ENCODE measurements around the gene SECISBP2L.

Gene SECISBP2L

GRCh38 chr15:49032601-49033145 is 13.6 kb downstream of the SECISBP2L start:
- no peak overlapping the region for H3K27ac ChIP-seq
- no peak for DNase-seq
- in situ Hi-C loops (cut with HindIII; ENCODE audit: low pct_ligation_motif_present, low sequenced_read_pairs) = no loop called here
- H3K4me3 ChIP-seq (ENCODE audit: low read depth, low read length) = no peak overlapping the region
- TF ChIP-seq CTCF (IDR thresholded peaks at IDR 0.05; ENCODE audit: low read depth, low read length, missing control alignments) = no peak
- no peaks in the 10 kb centered on the region for H3K27me3 ChIP-seq (replicated peaks)
- peaks cover 10% of the 10 kb centered on the region for H3K36me3 ChIP-seq (replicated peaks)

- TF ChIP-seq CTCF (IDR thresholded peaks at IDR 0.05; ENCODE audit: low read depth, low read length, missing control alignments) = no peak
- DNase-seq = no peak
- no peak overlapping the region for H3K27ac ChIP-seq
- in situ Hi-C loops (cut with HindIII; ENCODE audit: low pct_ligation_motif_present, low sequenced_read_pairs) = no loop called here
- H3K4me3 ChIP-seq (ENCODE audit: low read depth, low read length) = no peak overlapping the region
- no peaks in the 10 kb centered on the region for H3K27me3 ChIP-seq (replicated peaks)
- H3K36me3 ChIP-seq (replicated peaks) = peaks cover 11% of the 10 kb centered on the region
Observed at GRCh38 chr15:49031804-49032203, 14.4 kb downstream of the SECISBP2L start.

- Histone ChIP-seq H3K36me3 (replicated peaks) (peaks cover 11% of the 10 kb centered on the region), H3K27me3 (replicated peaks) (no peaks in the 10 kb centered on the region), H3K4me3 (ENCODE audit: low read depth, low read length) (no peak overlapping the region), H3K27ac (no peak overlapping the region)
- in situ Hi-C loops (cut with HindIII; ENCODE audit: low pct_ligation_motif_present, low sequenced_read_pairs) = no loop called here
- DNase-seq = no peak
- TF ChIP-seq CTCF (IDR thresholded peaks at IDR 0.05; ENCODE audit: low read depth, low read length, missing control alignments) = no peak
Observed at GRCh38 chr15:49026700-49027099, 19.5 kb downstream of the SECISBP2L start.

- no peak for DNase-seq
- TF ChIP-seq CTCF (IDR thresholded peaks at IDR 0.05; ENCODE audit: low read depth, low read length, missing control alignments) = no peak
- peaks cover 11% of the 10 kb centered on the region for H3K36me3 ChIP-seq (replicated peaks)
- no peaks in the 10 kb centered on the region for H3K27me3 ChIP-seq (replicated peaks)
- in situ Hi-C loops (cut with HindIII; ENCODE audit: low pct_ligation_motif_present, low sequenced_read_pairs) = no loop called here
- no peak overlapping the region for H3K4me3 ChIP-seq (ENCODE audit: low read depth, low read length)
- H3K27ac ChIP-seq = no peak overlapping the region
Observed at GRCh38 chr15:49024840-49025239, 21.4 kb downstream of the SECISBP2L start.

- DNase-seq = no peak
- in situ Hi-C loops (cut with HindIII; ENCODE audit: low pct_ligation_motif_present, low sequenced_read_pairs) = no loop called here
- no peak overlapping the region for H3K4me3 ChIP-seq (ENCODE audit: low read depth, low read length)
- H3K27me3 ChIP-seq (replicated peaks) = no peaks in the 10 kb centered on the region
- H3K27ac ChIP-seq = no peak overlapping the region
- H3K36me3 ChIP-seq (replicated peaks) = peaks cover 11% of the 10 kb centered on the region
- no peak for TF ChIP-seq CTCF (IDR thresholded peaks at IDR 0.05; ENCODE audit: low read depth, low read length, missing control alignments)
Observed at GRCh38 chr15:49023354-49023753, 22.9 kb downstream of the SECISBP2L start.

- H3K36me3 ChIP-seq (replicated peaks) = peaks cover 27% of the 10 kb centered on the region
- H3K27ac ChIP-seq = no peak overlapping the region
- DNase-seq = no peak
- no peak overlapping the region for H3K4me3 ChIP-seq (ENCODE audit: low read depth, low read length)
- TF ChIP-seq CTCF (IDR thresholded peaks at IDR 0.05; ENCODE audit: low read depth, low read length, missing control alignments) = no peak
- H3K27me3 ChIP-seq (replicated peaks) = no peaks in the 10 kb centered on the region
- in situ Hi-C loops (cut with HindIII; ENCODE audit: low pct_ligation_motif_present, low sequenced_read_pairs) = no loop called here
Observed at GRCh38 chr15:49015896-49016295, 30.4 kb downstream of the SECISBP2L start.
